Activated CD4-positive, CD25-positive, alpha-beta regulatory T cell treated with anti-CD3 and anti-CD28 coated beads, Interleukin-2, amount 50 U/mL, for 72 hours (primary cell): ENCODE data around the gene CRIP2.

Experiments
- DNase-seq: peaks from one replicate; pipeline ENCODE4 v3.0.0; 2021

Gene CRIP2

GRCh38 chr14:105477660-105478397, 3.2 kb downstream of the CRIP2 start:
- no peak for DNase-seq

GRCh38 chr14:105478398-105479251, 4.0 kb downstream of the CRIP2 start:
- DNase-seq, result no peak

- DNase-seq, result no peak
Measured at GRCh38 chr14:105479431-105480158, 5.0 kb downstream of the CRIP2 start.

GRCh38 chr14:105480199-105480746, 5.7 kb downstream of the CRIP2 start:
- no peak for DNase-seq

- DNase-seq, result peak; percentile 94
Measured at GRCh38 chr14:105480807-105481801, 6.5 kb downstream of the CRIP2 start.

- DNase-seq, result peak; percentile 77
Measured at GRCh38 chr14:105481886-105482457, 7.4 kb downstream of the CRIP2 start.

GRCh38 chr14:105482486-105483110, 8.0 kb downstream of the CRIP2 start:
- DNase-seq, result no peak

- DNase-seq, result no peak
Measured at GRCh38 chr14:105483300-105484068, 8.9 kb downstream of the CRIP2 start.

GRCh38 chr14:105484069-105484996, 9.7 kb downstream of the CRIP2 start:
- DNase-seq, result no peak

- DNase-seq, result no peak
Measured at GRCh38 chr14:105484997-105485393, 10.4 kb downstream of the CRIP2 start.

- DNase-seq, result no peak
Measured at GRCh38 chr14:105485739-105486162, 11.1 kb downstream of the CRIP2 start.

GRCh38 chr14:105486163-105486973, 11.7 kb downstream of the CRIP2 start, which contains the start of gene CRIP1:
TSS of gene CRIP1 (plus strand) at chr14:105486886. CDS start at chr14:105487260, 374 bp downstream.
- DNase-seq, result no peak

- DNase-seq, result peak; percentile 67
Measured at GRCh38 chr14:105486974-105487448, 12.4 kb downstream of the CRIP2 start.

GRCh38 chr14:105487449-105487985, 12.9 kb downstream of the CRIP2 start:
- peak; percentile 71 for DNase-seq

- DNase-seq, result no peak
Measured at GRCh38 chr14:105487986-105488777, 13.6 kb downstream of the CRIP2 start.

GRCh38 chr14:105488781-105489541, 14.3 kb downstream of the CRIP2 start:
- no peak for DNase-seq
